K562 (cell line): Measurements from ENCODE around the gene EML2. TPM values are rescaled to one million over a fixed set of nuclear protein-coding genes. Genes with fewer than 3 reads are reported as not detected.

Experiments
- ETS2 ChIP-seq: IDR thresholded peaks from 2 replicates; pipeline ENCODE4 v1.6.1; 2016; ENCODE audit warnings: borderline replicate concordance, missing genetic modification characterization, mild to moderate bottlenecking, moderate library complexity, missing compliant biosample characterization; ENCODE audit not compliant: poor library complexity, severe bottlenecking
- JUND ChIP-seq, 2 experiments: IDR thresholded peaks; 2 replicates in 1 of 2; 3 replicates in 1 of 2; pipeline ENCODE4 v1.6.1; 2011; ENCODE audit warnings: borderline replicate concordance in 2 of 2, low read depth in 2 of 2, low read length in 2 of 2, improper control_type of control experiment in 1 of 2, missing biosample characterization in 1 of 2, missing genetic modification characterization in 1 of 2, missing genetic modification reagents in 1 of 2
- KLF1 ChIP-seq: fragments of 450-650 bp; IDR thresholded peaks from 2 replicates; pipeline ENCODE4 v1.6.1; 2016; ENCODE audit warnings: missing genetic modification characterization, missing compliant biosample characterization
- MAFF ChIP-seq: IDR thresholded peaks from 2 replicates; pipeline ENCODE4 v1.6.1; 2012; ENCODE audit warnings: low read length, improper control_type of control experiment
- PRPF4 ChIP-seq: fragments of 200-400 bp; formaldehyde crosslinking; IDR thresholded peaks from one replicate; pipeline ENCODE4 v1.6.1; 2017; ENCODE audit warnings: low read length, low read depth, mild to moderate bottlenecking; ENCODE audit not compliant: insufficient read depth, poor library complexity, severe bottlenecking
- RBM39 ChIP-seq: fragments of 200-400 bp; formaldehyde crosslinking; optimal IDR thresholded peaks from 2 replicates; pipeline ENCODE3; 2018; ENCODE audit warnings: low read depth, low read length
- RCOR1 ChIP-seq, 2 experiments: IDR thresholded peaks; 2 replicates each; pipeline ENCODE4 v1.6.1; 2012; ENCODE audit warnings: low read depth in 2 of 2, low read length in 2 of 2, borderline replicate concordance in 1 of 2, improper control_type of control experiment in 1 of 2
- SMARCC2 ChIP-seq: fragments of 450-650 bp; IDR thresholded peaks from 2 replicates; pipeline ENCODE4 v1.6.1; 2017; ENCODE audit warnings: antibody characterized with exemption, moderate library complexity, mild to moderate bottlenecking, low read depth
- ZNF174 ChIP-seq: fragments of 250-450 bp; sonication (Bioruptor Pico); IDR thresholded peaks from 2 replicates; pipeline ENCODE4 v1.4.0; 2020; ENCODE audit warnings: mild to moderate bottlenecking
- ZNF232 ChIP-seq: sonication (generic); formaldehyde crosslinking; IDR thresholded peaks from 2 replicates; pipeline ENCODE4 v1.8.0; 2022; ENCODE audit warnings: mild to moderate bottlenecking, missing genetic modification reagents
- ZNF766 ChIP-seq: fragments of 200-800 bp; sonication (Bioruptor generic); conservative IDR thresholded peaks from 2 replicates; pipeline ENCODE4 v1.6.1; 2016; ENCODE audit warnings: missing genetic modification characterization, missing compliant biosample characterization
- polyA plus RNA-seq, 8 experiments: library from polyadenylated mRNA; depleted of rRNA in 4 of 8; stranded (reverse) in 5 of 8; unstranded in 3 of 8; fragments of >200 nt; fragmentation: Nextera tagmentation in 2 of 8; fragmentation: Illumina TruSeq in 1 of 8; extraction: Ambion mirVana in 2 of 8; extraction: Trizol in 1 of 8; gene quantifications; 2 replicates each; pipeline versions ENCODE4 v1.2.1 to v1.2.3, GENCODE V29; 2011 to 2014; ENCODE audit warnings: inconsistent platforms in 1 of 8, missing spikeins in 1 of 8
- total RNA-seq, 7 experiments: library from RNA; depleted of rRNA in 6 of 7; stranded (reverse); fragments of >200 nt in 6 of 7; fragmentation: Illumina TruSeq in 2 of 7; extraction: Trizol in 2 of 7; gene quantifications; 2 replicates each; pipeline versions ENCODE4 v1.2.1 to v1.2.3, GENCODE V29; 2011 to 2021; ENCODE audit warnings: low replicate concordance in 1 of 7
- TF ChIP-seq, protein P1 (sequence below), 2 experiments: fragments of 450-650 bp; IDR thresholded peaks; 2 replicates each; pipeline ENCODE4 v1.6.1; 2018; ENCODE audit warnings: mild to moderate bottlenecking in 2 of 2, low read depth in 1 of 2; ENCODE audit not compliant: partially characterized antibody in 2 of 2
- TF ChIP-seq, protein P2 (sequence below), 2 experiments: IDR thresholded peaks in 1 of 2; conservative IDR thresholded peaks in 1 of 2; 2 replicates each; pipeline ENCODE4 v1.6.1; 2016; ENCODE audit warnings: low read depth in 2 of 2, mild to moderate bottlenecking in 1 of 2, missing compliant biosample characterization in 1 of 2, missing genetic modification characterization in 1 of 2, moderate library complexity in 1 of 2
- TF ChIP-seq, protein P3 (sequence below): fragments of 250-450 bp; sonication (Bioruptor Pico); IDR thresholded peaks from 2 replicates; pipeline ENCODE4 v1.4.0; 2020; ENCODE audit warnings: mild to moderate bottlenecking, moderate library complexity

Gene EML2
- total and polyA plus RNA-seq, 9 of the 15 experiments (the other 6 are each of a cell fraction or from before 2014, with no cell fraction given), result 2.6 to 69.6 (median 24.8) TPM

DNA sequence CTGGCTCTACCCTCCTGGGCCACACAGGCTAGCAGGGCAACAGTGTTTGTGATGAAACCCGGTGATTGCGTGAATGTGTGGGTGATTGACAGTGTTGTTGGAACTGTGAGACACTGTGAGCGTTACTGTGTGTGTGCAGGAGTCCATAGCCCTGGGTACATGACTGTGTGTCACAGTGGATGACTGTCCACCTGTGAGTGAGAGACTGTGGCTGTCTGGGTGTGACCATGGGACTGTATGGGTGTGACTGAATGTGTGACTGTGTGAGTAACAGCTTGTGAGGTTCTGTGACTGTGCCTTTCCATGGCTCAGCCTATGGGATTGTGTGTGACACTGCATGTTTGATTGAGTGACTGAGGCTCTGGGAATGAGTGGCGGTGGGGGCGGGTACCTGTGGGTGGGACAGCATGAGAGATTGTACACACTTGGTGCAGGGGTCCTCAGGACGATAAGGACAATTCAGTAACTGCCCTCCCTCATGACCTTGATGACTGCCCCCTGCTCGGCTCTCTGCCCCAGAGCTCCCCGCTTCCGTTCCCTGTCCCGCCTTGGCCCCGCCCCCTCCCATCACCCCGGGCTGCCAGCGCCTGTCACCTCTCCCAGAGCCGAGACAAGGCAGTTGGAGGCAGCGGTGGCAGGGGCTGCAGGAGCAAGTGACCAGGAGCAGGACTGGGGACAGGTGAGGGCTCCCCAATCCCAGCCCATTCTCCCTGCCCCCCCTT, 28.6 kb upstream of the EML2 start, which contains the start of gene GIPR (continued):
- TF ChIP-seq, protein P1, sequence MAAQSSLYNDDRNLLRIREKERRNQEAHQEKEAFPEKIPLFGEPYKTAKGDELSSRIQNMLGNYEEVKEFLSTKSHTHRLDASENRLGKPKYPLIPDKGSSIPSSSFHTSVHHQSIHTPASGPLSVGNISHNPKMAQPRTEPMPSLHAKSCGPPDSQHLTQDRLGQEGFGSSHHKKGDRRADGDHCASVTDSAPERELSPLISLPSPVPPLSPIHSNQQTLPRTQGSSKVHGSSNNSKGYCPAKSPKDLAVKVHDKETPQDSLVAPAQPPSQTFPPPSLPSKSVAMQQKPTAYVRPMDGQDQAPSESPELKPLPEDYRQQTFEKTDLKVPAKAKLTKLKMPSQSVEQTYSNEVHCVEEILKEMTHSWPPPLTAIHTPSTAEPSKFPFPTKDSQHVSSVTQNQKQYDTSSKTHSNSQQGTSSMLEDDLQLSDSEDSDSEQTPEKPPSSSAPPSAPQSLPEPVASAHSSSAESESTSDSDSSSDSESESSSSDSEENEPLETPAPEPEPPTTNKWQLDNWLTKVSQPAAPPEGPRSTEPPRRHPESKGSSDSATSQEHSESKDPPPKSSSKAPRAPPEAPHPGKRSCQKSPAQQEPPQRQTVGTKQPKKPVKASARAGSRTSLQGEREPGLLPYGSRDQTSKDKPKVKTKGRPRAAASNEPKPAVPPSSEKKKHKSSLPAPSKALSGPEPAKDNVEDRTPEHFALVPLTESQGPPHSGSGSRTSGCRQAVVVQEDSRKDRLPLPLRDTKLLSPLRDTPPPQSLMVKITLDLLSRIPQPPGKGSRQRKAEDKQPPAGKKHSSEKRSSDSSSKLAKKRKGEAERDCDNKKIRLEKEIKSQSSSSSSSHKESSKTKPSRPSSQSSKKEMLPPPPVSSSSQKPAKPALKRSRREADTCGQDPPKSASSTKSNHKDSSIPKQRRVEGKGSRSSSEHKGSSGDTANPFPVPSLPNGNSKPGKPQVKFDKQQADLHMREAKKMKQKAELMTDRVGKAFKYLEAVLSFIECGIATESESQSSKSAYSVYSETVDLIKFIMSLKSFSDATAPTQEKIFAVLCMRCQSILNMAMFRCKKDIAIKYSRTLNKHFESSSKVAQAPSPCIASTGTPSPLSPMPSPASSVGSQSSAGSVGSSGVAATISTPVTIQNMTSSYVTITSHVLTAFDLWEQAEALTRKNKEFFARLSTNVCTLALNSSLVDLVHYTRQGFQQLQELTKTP (IDR thresholded peaks at IDR 0.05; ENCODE audit: low read depth in 1 of 2, partially characterized antibody in 2 of 2), result no peak
- no peak for TF ChIP-seq ZNF232 (CRISPR knock-in tag)
- TF ChIP-seq RCOR1 (IDR thresholded peaks at IDR 0.05; ENCODE audit: borderline replicate concordance in 1 of 2, low read depth in 2 of 2, low read length in 2 of 2), result 0 out of 4 replicates have a peak, but pooled peaks of 1 of the 2 experiments have one; percentile 18
- TF ChIP-seq KLF1 (tag), result no peak
- TF ChIP-seq, protein P2, sequence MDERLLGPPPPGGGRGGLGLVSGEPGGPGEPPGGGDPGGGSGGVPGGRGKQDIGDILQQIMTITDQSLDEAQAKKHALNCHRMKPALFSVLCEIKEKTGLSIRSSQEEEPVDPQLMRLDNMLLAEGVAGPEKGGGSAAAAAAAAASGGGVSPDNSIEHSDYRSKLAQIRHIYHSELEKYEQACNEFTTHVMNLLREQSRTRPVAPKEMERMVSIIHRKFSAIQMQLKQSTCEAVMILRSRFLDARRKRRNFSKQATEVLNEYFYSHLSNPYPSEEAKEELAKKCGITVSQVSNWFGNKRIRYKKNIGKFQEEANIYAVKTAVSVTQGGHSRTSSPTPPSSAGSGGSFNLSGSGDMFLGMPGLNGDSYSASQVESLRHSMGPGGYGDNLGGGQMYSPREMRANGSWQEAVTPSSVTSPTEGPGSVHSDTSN (CRISPR knock-in tag; IDR thresholded peaks at IDR 0.05; ENCODE audit: low read depth), result no peak; the same call in 1 of the 2 replicates
- TF ChIP-seq, protein P2 (tag; conservative IDR thresholded peaks at IDR 0.05; ENCODE audit: low read depth), result peak; percentile 77
- no peak for TF ChIP-seq JUND (IDR thresholded peaks at IDR 0.05; ENCODE audit: borderline replicate concordance, low read depth, low read length)
- peak; percentile 44; the same call in 2 of the 3 replicates for TF ChIP-seq JUND (tag; IDR thresholded peaks at IDR 0.05; ENCODE audit: borderline replicate concordance, low read depth, low read length)
- no peak for TF ChIP-seq ETS2 (tag)
- TF ChIP-seq PRPF4, result no peak
- 0 out of 2 replicates have a peak, but pooled peaks have one; percentile 51 for TF ChIP-seq ZNF766 (CRISPR knock-in tag)
- TF ChIP-seq, protein P3, sequence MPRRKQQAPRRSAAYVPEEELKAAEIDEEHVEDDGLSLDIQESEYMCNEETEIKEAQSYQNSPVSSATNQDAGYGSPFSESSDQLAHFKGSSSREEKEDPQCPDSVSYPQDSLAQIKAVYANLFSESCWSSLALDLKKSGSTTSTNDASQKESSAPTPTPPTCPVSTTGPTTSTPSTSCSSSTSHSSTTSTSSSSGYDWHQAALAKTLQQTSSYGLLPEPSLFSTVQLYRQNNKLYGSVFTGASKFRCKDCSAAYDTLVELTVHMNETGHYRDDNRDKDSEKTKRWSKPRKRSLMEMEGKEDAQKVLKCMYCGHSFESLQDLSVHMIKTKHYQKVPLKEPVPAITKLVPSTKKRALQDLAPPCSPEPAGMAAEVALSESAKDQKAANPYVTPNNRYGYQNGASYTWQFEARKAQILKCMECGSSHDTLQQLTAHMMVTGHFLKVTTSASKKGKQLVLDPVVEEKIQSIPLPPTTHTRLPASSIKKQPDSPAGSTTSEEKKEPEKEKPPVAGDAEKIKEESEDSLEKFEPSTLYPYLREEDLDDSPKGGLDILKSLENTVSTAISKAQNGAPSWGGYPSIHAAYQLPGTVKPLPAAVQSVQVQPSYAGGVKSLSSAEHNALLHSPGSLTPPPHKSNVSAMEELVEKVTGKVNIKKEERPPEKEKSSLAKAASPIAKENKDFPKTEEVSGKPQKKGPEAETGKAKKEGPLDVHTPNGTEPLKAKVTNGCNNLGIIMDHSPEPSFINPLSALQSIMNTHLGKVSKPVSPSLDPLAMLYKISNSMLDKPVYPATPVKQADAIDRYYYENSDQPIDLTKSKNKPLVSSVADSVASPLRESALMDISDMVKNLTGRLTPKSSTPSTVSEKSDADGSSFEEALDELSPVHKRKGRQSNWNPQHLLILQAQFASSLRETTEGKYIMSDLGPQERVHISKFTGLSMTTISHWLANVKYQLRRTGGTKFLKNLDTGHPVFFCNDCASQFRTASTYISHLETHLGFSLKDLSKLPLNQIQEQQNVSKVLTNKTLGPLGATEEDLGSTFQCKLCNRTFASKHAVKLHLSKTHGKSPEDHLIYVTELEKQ (CRISPR knock-in tag), result no peak
- TF ChIP-seq ZNF174 (CRISPR knock-in tag), result no peak
- no peak for TF ChIP-seq RBM39
- TF ChIP-seq SMARCC2, result no peak
- TF ChIP-seq MAFF, result 0 out of 2 replicates have a peak, but pooled peaks have one; percentile 28
